Measurements from ENCODE around the gene SMC5.
A peak's percentile ranks its signal among the peaks of the same experiment; 100 is the strongest.

The SMC5 gene

DNA sequence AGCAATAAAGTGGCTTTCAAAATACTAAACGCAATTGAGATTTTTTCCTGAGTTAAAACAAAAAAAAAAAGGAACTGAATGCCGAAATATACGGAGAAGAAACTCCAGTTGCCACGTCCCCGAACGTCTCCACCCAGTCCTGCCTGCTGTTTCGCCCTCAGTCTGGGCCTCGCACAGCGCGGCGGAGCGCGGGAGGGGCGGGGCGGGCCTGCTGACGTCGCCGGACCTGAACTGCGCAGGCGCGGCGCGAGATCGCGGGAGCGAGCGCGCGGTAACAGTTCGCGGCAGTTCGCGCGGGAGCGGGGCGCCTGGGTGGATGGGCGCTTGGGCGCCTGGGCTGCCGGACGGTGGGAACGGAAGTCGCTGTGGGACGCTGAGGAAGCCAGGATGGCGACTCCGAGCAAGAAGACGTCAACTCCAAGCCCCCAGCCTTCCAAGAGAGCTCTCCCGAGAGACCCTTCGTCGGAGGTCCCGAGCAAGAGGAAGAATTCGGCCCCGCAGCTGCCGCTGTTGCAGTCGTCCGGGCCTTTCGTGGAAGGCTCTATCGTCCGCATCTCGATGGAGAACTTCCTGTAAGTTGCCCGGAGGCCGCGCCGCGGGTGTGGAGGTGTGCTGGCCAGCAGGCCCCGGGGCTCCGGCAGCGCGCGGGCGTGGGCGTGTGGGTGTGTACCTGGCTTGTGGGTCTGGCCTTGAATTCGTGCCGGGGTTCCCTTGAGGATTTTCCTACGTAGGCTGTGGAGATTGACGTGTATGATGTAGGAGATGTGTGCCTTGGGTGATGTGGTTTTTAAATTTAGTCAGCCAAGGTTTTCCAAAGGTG lies at the start of gene SMC5:
Gene SMC5, plus strand, starts transcription at position 287 of the 820 bp plus-strand sequence. Its CDS starts 101 bp downstream, at position 388.
- DNase-seq (ENCODE audit: low read depth): peak; percentile 92
- peak within 1 kb of the TSS; percentile 92 for H3K4me3 ChIP-seq (ENCODE audit: low read length)
- TF ChIP-seq, protein P1, sequence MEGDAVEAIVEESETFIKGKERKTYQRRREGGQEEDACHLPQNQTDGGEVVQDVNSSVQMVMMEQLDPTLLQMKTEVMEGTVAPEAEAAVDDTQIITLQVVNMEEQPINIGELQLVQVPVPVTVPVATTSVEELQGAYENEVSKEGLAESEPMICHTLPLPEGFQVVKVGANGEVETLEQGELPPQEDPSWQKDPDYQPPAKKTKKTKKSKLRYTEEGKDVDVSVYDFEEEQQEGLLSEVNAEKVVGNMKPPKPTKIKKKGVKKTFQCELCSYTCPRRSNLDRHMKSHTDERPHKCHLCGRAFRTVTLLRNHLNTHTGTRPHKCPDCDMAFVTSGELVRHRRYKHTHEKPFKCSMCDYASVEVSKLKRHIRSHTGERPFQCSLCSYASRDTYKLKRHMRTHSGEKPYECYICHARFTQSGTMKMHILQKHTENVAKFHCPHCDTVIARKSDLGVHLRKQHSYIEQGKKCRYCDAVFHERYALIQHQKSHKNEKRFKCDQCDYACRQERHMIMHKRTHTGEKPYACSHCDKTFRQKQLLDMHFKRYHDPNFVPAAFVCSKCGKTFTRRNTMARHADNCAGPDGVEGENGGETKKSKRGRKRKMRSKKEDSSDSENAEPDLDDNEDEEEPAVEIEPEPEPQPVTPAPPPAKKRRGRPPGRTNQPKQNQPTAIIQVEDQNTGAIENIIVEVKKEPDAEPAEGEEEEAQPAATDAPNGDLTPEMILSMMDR (IDR thresholded peaks at IDR 0.05; ENCODE audit: insufficient read depth, low read depth, low read length, missing control alignments): no peak

DNA sequence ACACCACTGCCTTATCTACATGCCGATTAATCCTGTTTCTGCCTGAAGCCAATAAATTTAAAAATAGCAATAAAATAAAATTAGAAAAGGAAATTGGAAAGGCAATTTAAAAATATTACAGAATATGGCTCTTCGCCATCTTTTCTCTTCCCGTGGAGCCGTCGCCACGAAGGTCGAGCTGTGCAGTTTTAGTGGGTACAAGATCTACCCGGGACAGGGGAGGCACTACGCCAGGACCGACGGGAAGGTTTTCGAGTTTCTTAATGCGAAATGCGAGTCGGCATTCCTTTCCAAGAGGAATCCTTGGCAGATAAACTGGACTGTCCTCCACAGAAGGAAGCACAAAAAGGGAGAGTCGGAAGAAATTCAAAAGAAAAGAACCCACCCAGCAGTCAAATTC lies 41.7 kb upstream of the SMC5 start:
- no peak for DNase-seq (ENCODE audit: low read depth)
- TF ChIP-seq, protein P1 (IDR thresholded peaks at IDR 0.05; ENCODE audit: insufficient read depth, low read depth, low read length, missing control alignments): no peak
- no peak overlapping the region for H3K4me3 ChIP-seq (ENCODE audit: low read length)

DNA sequence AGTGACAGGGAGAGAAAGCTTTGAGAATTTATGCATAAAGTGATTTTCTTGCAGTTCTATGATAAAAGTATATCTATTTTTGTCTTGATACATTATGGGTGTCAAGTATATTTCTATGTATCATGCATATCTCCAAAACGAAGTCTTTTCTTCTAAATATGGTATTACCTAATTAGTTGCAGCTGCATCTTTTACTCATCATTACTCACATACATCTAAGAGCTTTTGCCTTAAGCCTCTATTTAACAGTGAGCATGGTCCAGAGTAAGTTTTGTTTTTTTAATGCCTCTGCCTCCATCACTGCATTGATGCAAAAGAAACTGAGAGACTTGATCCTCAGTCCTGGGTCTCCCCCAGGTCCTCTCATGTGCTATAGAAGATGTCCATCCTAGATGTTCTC lies 40.0 kb upstream of the SMC5 start:
- TF ChIP-seq, protein P1 (IDR thresholded peaks at IDR 0.05; ENCODE audit: insufficient read depth, low read depth, low read length, missing control alignments): no peak
- no peak overlapping the region for H3K4me3 ChIP-seq (ENCODE audit: low read length)
- DNase-seq (ENCODE audit: low read depth): peak; percentile 27

DNA sequence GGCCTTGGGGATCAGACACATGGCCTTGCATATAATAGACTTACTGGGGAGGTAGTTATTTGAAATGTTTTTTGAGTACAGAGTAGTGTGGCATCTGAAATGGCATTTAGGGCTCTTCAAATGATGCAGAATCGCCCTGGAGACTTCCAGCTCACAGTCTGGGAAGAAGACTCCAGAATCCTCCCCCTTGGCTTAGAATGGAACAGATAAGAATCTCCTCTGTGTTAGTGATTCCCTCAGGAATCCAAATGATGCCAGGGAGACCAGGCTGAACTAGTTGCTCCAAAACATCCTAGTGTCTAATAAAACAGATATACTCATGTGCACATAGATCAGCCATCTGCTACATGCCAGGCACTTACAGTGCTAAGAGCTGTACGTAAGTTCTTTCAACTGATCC lies 38.6 kb upstream of the SMC5 start:
- no peak for DNase-seq (ENCODE audit: low read depth)

DNA sequence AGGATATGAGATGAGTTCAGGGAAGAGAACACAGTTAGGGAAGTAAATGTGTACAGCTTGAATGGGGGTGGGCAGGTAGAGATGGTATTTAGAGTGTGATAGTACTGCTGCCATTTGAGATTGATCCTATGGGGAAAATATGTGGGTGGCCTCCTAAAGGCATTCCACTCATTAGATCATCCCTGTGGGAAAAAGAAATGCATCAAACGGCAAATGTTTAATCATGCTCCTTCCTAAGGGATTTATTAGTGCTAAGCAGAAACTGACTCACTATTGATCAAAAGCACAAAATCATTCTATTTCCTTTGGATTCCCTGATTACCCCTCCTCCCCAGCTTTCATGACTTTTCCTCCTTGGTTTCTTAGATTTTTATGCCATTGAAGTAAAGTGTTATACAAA lies 36.4 kb upstream of the SMC5 start:
- TF ChIP-seq, protein P1 (IDR thresholded peaks at IDR 0.05; ENCODE audit: insufficient read depth, low read depth, low read length, missing control alignments): no peak
- DNase-seq (ENCODE audit: low read depth): no peak

More for the DNA sequence above, 38.6 kb upstream of the SMC5 start:
- H3K4me3 ChIP-seq (ENCODE audit: low read length): no peak overlapping the region
- TF ChIP-seq, protein P1 (IDR thresholded peaks at IDR 0.05; ENCODE audit: insufficient read depth, low read depth, low read length, missing control alignments): no peak

DNA sequence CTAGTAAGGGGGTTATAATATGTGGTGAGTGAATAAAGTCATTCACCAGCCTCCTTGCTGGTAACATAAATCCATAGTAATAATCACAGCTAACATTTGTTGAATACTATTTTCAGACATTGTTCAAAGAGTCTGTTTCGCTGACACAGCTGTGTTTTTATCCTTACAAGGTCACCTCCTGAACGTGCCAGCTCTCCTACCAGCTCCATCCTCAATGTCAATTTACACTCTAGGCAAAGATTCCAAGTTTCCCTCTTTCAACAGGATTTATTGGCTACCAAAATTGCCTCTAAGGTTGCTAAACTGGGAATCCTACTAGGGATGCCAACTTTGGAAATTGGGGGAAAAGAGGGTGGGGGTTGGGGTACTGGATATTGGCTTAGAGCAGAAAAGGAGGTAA lies 30.7 kb upstream of the SMC5 start:
- TF ChIP-seq, protein P1 (IDR thresholded peaks at IDR 0.05; ENCODE audit: insufficient read depth, low read depth, low read length, missing control alignments): no peak
- no peak for DNase-seq (ENCODE audit: low read depth)
- H3K4me3 ChIP-seq (ENCODE audit: low read length): no peak overlapping the region

More for the DNA sequence above, 36.4 kb upstream of the SMC5 start:
- no peak overlapping the region for H3K4me3 ChIP-seq (ENCODE audit: low read length)

DNA sequence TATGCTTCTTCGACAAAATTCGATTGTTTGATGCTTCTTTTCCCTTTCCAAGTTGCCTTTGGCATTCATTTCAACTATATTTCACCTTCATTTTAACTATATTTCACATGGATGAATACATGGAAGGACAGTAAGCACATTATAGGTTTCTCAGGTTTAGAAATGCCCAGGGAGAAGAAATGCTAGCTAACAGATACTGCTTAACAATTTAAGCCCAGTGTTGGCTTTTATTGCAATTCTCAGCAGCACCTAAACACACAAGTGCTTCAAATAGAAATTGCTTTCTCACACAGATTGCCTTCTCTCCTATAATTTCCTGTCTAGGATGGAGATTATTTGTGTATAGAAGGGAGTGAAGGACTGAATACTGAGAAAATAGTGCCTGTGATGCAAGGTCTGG lies 30.2 kb upstream of the SMC5 start:
- H3K4me3 ChIP-seq (ENCODE audit: low read length): no peak overlapping the region
- no peak for DNase-seq (ENCODE audit: low read depth)
- TF ChIP-seq, protein P1 (IDR thresholded peaks at IDR 0.05; ENCODE audit: insufficient read depth, low read depth, low read length, missing control alignments): no peak

Measured in epithelial cell of esophagus (primary cell).